Measurements from ENCODE around the gene QPCT.
"Not testable (repeated sequence)": the region's sequence is repeated elsewhere in the genome, so short reads cannot be mapped to it uniquely, and the experiment has no call there.

QPCT gene

GRCh38 chr2:37391711-37392110 is 47.3 kb downstream of the QPCT start:
- no peak for DNase-seq (ENCODE audit: low read depth)

DNA sequence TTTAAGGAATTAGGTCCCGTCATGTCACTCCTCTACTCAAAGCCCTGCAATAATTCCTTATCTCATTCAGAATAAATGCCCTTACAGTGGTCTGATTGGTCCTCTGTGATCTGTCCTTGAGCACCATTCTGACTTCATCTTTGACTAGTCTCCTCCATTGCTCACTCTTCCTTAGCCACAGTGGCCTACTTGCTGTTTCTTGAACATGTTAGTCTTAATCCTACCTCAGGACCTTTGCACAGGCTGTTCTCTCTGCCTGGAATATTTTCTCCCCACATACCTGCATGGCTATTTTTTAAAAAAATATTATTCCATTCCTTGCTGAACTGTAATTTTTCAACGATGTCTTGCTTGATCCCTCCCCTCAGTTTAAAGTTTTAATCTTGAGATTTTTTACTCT is 48.0 kb downstream of the QPCT start:
- DNase-seq (ENCODE audit: low read depth) = no peak

GRCh38 chr2:37394263-37394662 is 49.8 kb downstream of the QPCT start:
- DNase-seq (ENCODE audit: low read depth) = no peak

- no peak for DNase-seq (ENCODE audit: low read depth)
Measured at GRCh38 chr2:37394796-37395555, 50.5 kb downstream of the QPCT start.

GRCh38 chr2:37396890-37397565 is 52.6 kb downstream of the QPCT start:
- DNase-seq (ENCODE audit: low read depth) = no peak

- no peak for DNase-seq (ENCODE audit: low read depth)
Measured at GRCh38 chr2:37398990-37399389, 54.6 kb downstream of the QPCT start.

DNA sequence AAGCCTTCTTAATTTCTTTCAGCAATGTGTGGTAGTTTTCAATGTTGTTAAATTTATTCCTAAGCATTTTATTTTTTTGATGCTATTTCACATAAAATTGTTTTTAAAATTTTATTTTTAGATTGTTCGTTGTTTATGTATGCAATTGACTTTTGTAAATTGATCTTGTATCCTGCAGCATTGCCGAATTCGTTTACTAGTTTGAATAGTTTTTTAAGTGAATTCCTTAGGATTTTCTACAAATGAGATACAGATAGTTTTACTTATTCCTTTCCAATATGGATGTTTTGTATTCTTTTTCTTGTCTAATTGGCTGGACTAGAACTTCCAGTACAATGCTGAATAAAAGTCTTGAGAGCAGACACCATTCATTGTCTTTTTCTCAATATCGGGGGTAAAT is 55.6 kb downstream of the QPCT start:
- no peak for DNase-seq (ENCODE audit: low read depth)

- no peak for DNase-seq (ENCODE audit: low read depth)
Measured at GRCh38 chr2:37402636-37403035, 58.2 kb downstream of the QPCT start.

GRCh38 chr2:37405781-37406180 is 61.4 kb downstream of the QPCT start:
- no peak for DNase-seq (ENCODE audit: low read depth)

DNA sequence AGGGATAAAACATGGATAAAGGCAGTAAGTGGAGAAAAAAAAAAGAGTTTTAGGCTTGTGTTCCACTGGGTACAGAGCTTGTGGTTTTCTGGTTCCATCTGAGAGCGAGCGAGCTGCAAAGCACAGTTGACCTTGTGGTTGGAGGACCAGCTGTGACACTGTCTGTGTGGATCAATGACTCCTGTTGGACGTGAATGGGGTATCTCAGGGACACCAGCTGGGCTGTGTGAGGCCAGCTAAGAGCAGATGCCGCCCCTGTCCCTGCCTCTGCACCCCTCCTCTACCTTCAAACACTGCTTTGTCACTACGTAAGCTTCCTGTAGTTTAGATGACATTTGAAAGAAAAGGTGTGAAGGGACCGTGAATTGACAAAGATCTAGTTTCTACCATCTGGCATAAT is 67.8 kb downstream of the QPCT start:
- no peak for DNase-seq (ENCODE audit: low read depth)

GRCh38 chr2:37413911-37414469 is 69.6 kb downstream of the QPCT start:
- not testable (repeated sequence) for DNase-seq (ENCODE audit: low read depth)

- no peak for DNase-seq (ENCODE audit: low read depth)
Measured at GRCh38 chr2:37414470-37414949, 70.1 kb downstream of the QPCT start.

DNA sequence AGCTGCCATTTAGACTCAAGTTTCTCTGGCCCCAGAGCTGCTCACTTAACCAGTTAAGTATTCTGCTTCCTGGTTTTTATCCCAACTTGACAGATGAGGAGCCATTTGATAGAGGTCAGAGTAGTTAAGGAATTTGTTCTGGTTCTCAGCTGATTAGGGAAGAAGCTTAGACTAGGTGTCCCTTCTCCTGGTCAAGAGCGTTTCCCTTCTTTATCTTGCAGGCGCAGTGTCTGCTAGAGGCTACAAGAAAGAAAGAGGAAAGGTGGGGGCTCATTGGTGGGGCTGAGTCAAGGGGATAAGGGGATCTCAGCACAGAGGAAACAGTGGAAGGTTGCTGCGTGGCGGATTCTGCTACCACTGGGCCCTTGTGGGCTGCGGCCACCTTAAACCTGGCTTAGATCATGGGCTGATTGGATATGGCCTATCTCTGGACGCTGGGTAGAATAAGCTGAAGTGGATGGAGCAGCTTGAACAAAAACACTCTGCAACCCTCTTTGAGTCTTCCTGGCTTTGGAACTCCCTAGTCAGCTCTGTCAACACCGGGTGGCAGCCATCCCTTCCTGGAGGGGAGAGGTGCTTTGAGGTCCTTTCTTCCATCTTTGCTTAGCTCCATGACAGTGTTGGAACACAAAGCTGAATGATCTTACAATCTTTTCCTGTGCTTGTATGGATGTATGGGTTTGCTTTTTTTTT is 70.8 kb downstream of the QPCT start:
- no peak for DNase-seq (ENCODE audit: low read depth)

DNA sequence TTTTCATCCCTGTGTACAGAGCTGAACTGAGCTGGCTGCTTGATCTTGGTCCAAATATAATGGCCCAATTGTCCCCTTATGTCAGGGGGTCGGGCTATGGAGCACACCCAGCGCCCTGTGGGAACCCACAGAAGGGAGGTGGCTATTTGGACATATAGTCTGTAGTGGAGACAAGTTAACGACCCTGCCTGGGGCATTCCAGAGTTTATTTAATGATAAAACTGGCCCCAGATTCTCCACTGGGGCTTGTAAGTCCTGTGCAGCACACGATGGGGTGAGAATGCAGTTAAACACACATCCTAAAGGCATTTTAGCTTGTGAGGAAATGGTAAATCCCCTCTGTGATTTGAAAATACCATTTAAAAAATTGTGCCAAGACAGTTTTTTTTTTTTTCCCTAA is 72.9 kb downstream of the QPCT start:
- no peak for DNase-seq (ENCODE audit: low read depth)

GRCh38 chr2:37418956-37419355 is 74.5 kb downstream of the QPCT start:
- DNase-seq (ENCODE audit: low read depth) = no peak

- DNase-seq (ENCODE audit: low read depth) = no peak
Measured at GRCh38 chr2:37421686-37422085, 77.3 kb downstream of the QPCT start.

DNA sequence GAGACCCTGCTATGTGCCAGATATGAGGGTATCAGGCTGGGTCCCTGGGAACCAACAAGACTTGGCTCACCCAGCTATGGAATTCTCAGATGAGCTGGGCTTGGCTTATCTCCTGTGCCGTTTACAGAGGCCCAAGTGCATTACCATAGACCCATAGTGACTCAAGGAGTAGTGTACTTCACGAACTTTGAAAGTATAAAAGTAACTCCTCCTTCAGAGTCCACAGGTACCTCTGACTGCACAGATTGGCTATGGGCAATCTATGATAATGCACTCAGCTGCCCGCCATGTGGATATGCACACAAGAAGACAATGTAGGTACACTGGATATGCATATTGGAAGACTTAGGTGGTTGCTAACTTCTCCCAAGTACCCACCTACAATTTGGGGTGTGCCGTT is 78.4 kb downstream of the QPCT start:
- no peak for DNase-seq (ENCODE audit: low read depth)

Data from T-helper 22 cell (primary cell).